ENCODE data around the gene ATP1A2. TPM values are rescaled to one million over a fixed set of nuclear protein-coding genes. Genes with fewer than 3 reads are reported as not detected.

ATP1A2 gene
- total RNA-seq, 1 experiment from 2014 or later: 23.2 TPM

DNA sequence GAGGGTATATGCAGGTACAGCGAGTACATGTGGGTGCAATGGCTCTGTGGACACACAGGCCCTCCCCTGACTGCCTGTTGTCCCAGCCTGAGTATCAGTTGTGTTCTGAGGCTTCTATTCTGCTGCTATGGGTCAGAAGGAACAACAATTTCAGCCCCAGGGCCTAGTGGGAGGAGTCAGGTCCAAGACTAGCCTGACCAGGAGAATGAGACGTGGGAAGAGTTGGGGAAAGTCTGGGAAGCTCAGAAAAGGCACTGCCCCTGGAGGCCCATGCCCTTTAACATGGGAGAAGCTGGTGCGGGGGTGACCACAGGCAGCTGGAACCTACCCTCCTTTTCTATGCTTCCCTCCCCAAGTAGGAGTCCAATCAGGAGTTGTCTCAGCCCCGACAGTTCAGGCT, 24.8 kb upstream of the ATP1A2 start:
- Mint-ChIP-seq H3K4me3 (no peak overlapping the region), H3K27me3 (ENCODE audit: low read depth) (peaks cover 4% of the 10 kb centered on the region), H3K36me3 (peaks cover 22% of the 10 kb centered on the region), H3K4me1 (peaks cover 28% of the 10 kb centered on the region), H3K27ac (no peak overlapping the region; the same call in none of the 2 replicates), H3K9me3 (no peaks in the 10 kb centered on the region)
- DNase-seq (ENCODE audit: low spot score): no peak
- TF ChIP-seq PRRX2 (CRISPR knock-in tag; IDR thresholded peaks at IDR 0.05) (no peak), ZNF263 (CRISPR knock-in tag; IDR thresholded peaks at IDR 0.05; ENCODE audit: low read depth) (no peak), NFYB (CRISPR knock-in tag; conservative IDR thresholded peaks at IDR 0.05; ENCODE audit: low read depth) (no peak), CREM (CRISPR knock-in tag; IDR thresholded peaks at IDR 0.05) (no peak), IRF2 (CRISPR knock-in tag; IDR thresholded peaks at IDR 0.05; ENCODE audit: borderline replicate concordance, low read depth) (no peak), ZNF232 (CRISPR knock-in tag; IDR thresholded peaks at IDR 0.05) (no peak), ELF4 (CRISPR knock-in tag; IDR thresholded peaks at IDR 0.05; ENCODE audit: low read depth) (no peak), HMGA2 (CRISPR knock-in tag; IDR thresholded peaks at IDR 0.05) (no peak), TCF7 (CRISPR knock-in tag; IDR thresholded peaks at IDR 0.05; ENCODE audit: low read depth) (no peak), TEAD1 (CRISPR knock-in tag; IDR thresholded peaks at IDR 0.05) (no peak)
- TF ChIP-seq, protein P1, sequence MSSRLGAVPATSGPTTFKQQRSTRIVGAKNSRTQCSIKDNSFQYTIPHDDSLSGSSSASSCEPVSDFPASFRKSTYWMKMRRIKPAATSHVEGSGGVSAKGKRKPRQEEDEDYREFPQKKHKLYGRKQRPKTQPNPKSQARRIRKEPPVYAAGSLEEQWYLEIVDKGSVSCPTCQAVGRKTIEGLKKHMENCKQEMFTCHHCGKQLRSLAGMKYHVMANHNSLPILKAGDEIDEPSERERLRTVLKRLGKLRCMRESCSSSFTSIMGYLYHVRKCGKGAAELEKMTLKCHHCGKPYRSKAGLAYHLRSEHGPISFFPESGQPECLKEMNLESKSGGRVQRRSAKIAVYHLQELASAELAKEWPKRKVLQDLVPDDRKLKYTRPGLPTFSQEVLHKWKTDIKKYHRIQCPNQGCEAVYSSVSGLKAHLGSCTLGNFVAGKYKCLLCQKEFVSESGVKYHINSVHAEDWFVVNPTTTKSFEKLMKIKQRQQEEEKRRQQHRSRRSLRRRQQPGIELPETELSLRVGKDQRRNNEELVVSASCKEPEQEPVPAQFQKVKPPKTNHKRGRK (CRISPR knock-in tag; IDR thresholded peaks at IDR 0.05; ENCODE audit: borderline replicate concordance): no peak
- TF ChIP-seq, protein P2, sequence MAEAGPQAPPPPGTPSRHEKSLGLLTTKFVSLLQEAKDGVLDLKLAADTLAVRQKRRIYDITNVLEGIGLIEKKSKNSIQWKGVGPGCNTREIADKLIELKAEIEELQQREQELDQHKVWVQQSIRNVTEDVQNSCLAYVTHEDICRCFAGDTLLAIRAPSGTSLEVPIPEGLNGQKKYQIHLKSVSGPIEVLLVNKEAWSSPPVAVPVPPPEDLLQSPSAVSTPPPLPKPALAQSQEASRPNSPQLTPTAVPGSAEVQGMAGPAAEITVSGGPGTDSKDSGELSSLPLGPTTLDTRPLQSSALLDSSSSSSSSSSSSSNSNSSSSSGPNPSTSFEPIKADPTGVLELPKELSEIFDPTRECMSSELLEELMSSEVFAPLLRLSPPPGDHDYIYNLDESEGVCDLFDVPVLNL (CRISPR knock-in tag; IDR thresholded peaks at IDR 0.05; ENCODE audit: borderline replicate concordance, low read depth): no peak
- TF ChIP-seq, protein P3, sequence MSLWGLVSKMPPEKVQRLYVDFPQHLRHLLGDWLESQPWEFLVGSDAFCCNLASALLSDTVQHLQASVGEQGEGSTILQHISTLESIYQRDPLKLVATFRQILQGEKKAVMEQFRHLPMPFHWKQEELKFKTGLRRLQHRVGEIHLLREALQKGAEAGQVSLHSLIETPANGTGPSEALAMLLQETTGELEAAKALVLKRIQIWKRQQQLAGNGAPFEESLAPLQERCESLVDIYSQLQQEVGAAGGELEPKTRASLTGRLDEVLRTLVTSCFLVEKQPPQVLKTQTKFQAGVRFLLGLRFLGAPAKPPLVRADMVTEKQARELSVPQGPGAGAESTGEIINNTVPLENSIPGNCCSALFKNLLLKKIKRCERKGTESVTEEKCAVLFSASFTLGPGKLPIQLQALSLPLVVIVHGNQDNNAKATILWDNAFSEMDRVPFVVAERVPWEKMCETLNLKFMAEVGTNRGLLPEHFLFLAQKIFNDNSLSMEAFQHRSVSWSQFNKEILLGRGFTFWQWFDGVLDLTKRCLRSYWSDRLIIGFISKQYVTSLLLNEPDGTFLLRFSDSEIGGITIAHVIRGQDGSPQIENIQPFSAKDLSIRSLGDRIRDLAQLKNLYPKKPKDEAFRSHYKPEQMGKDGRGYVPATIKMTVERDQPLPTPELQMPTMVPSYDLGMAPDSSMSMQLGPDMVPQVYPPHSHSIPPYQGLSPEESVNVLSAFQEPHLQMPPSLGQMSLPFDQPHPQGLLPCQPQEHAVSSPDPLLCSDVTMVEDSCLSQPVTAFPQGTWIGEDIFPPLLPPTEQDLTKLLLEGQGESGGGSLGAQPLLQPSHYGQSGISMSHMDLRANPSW (CRISPR knock-in tag; conservative IDR thresholded peaks at IDR 0.05; ENCODE audit: low read depth): no peak
- TF ChIP-seq, protein P4, sequence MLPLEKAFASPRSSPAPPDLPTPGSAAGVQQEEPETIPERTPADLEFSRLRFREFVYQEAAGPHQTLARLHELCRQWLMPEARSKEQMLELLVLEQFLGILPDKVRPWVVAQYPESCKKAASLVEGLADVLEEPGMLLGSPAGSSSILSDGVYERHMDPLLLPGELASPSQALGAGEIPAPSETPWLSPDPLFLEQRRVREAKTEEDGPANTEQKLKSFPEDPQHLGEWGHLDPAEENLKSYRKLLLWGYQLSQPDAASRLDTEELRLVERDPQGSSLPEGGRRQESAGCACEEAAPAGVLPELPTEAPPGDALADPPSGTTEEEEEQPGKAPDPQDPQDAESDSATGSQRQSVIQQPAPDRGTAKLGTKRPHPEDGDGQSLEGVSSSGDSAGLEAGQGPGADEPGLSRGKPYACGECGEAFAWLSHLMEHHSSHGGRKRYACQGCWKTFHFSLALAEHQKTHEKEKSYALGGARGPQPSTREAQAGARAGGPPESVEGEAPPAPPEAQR (CRISPR knock-in tag; IDR thresholded peaks at IDR 0.05): no peak
- TF ChIP-seq, protein P5, sequence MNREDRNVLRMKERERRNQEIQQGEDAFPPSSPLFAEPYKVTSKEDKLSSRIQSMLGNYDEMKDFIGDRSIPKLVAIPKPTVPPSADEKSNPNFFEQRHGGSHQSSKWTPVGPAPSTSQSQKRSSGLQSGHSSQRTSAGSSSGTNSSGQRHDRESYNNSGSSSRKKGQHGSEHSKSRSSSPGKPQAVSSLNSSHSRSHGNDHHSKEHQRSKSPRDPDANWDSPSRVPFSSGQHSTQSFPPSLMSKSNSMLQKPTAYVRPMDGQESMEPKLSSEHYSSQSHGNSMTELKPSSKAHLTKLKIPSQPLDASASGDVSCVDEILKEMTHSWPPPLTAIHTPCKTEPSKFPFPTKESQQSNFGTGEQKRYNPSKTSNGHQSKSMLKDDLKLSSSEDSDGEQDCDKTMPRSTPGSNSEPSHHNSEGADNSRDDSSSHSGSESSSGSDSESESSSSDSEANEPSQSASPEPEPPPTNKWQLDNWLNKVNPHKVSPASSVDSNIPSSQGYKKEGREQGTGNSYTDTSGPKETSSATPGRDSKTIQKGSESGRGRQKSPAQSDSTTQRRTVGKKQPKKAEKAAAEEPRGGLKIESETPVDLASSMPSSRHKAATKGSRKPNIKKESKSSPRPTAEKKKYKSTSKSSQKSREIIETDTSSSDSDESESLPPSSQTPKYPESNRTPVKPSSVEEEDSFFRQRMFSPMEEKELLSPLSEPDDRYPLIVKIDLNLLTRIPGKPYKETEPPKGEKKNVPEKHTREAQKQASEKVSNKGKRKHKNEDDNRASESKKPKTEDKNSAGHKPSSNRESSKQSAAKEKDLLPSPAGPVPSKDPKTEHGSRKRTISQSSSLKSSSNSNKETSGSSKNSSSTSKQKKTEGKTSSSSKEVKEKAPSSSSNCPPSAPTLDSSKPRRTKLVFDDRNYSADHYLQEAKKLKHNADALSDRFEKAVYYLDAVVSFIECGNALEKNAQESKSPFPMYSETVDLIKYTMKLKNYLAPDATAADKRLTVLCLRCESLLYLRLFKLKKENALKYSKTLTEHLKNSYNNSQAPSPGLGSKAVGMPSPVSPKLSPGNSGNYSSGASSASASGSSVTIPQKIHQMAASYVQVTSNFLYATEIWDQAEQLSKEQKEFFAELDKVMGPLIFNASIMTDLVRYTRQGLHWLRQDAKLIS (CRISPR knock-in tag; IDR thresholded peaks at IDR 0.05; ENCODE audit: borderline replicate concordance): no peak
- no peak for ATAC-seq
- CTCF ChIA-PET: interaction anchor here (0.9 to 8.1 kb wide), 4 partner anchors 10 to 162 kb away, joined by 3 to 62 read pairs (median 5); no protein-coding TSS in a partner anchor
- POLR2A ChIA-PET: no interaction called here

All from WTC11 (cell line).